HEK293T (cell line): ENCODE data around the gene KRT8.

Experiments
- CTCF ChIA-PET: fragments of 350-600 bp; formaldehyde crosslinking; extraction: SDS; loops from one replicate; lab custom pipeline; 2021; ENCODE audit warnings: antibody characterized with exemption, inconsistent platforms; lab: Yijun Ruan, JAX
- POLR2A ChIA-PET: fragments of 350-600 bp; formaldehyde crosslinking; extraction: SDS; loops from one replicate; lab custom pipeline; 2020; ENCODE audit warnings: antibody characterized with exemption, inconsistent platforms; lab: Yijun Ruan, JAX
- DNase-seq: peaks from one replicate; pipeline ENCODE4 v3.0.0; 2012; ENCODE audit warnings: mixed read lengths; ENCODE audit errors: extremely low spot score
- ARNT ChIP-seq: fragments of 450-650 bp; IDR thresholded peaks from 2 replicates; pipeline ENCODE4 v1.6.1; 2017; ENCODE audit warnings: mild to moderate bottlenecking
- BHLHE40 ChIP-seq: fragments of 450-650 bp; IDR thresholded peaks from 2 replicates; pipeline ENCODE4 v1.6.1; 2016; ENCODE audit warnings: mild to moderate bottlenecking, moderate library complexity, borderline replicate concordance
- ELF4 ChIP-seq: fragments of 450-650 bp; IDR thresholded peaks from 2 replicates; pipeline ENCODE4 v1.6.1; 2017; ENCODE audit warnings: antibody characterized with exemption
- FOXA1 ChIP-seq: fragments of 450-650 bp; IDR thresholded peaks from 2 replicates; pipeline ENCODE4 v1.6.1; 2016; ENCODE audit warnings: mild to moderate bottlenecking
- FOXM1 ChIP-seq: fragments of 450-650 bp; IDR thresholded peaks from 2 replicates; pipeline ENCODE4 v1.6.1; 2017; ENCODE audit warnings: mild to moderate bottlenecking, borderline replicate concordance
- LEF1 ChIP-seq: fragments of 450-650 bp; IDR thresholded peaks from 2 replicates; pipeline ENCODE4 v1.6.1; 2017; ENCODE audit warnings: mild to moderate bottlenecking, borderline replicate concordance
- NFRKB ChIP-seq: fragments of 450-650 bp; IDR thresholded peaks from 2 replicates; pipeline ENCODE4 v1.6.1; 2016; ENCODE audit warnings: mild to moderate bottlenecking, moderate library complexity
- SUZ12 ChIP-seq: fragments of 450-650 bp; IDR thresholded peaks from 2 replicates; pipeline ENCODE4 v1.6.1; 2016; ENCODE audit warnings: mild to moderate bottlenecking
- TARDBP ChIP-seq: fragments of 450-650 bp; IDR thresholded peaks from 2 replicates; pipeline ENCODE4 v1.6.1; 2016
- ZNF384 ChIP-seq: fragments of 450-650 bp; IDR thresholded peaks from 2 replicates; pipeline ENCODE4 v1.6.1; 2016

Gene KRT8

DNA sequence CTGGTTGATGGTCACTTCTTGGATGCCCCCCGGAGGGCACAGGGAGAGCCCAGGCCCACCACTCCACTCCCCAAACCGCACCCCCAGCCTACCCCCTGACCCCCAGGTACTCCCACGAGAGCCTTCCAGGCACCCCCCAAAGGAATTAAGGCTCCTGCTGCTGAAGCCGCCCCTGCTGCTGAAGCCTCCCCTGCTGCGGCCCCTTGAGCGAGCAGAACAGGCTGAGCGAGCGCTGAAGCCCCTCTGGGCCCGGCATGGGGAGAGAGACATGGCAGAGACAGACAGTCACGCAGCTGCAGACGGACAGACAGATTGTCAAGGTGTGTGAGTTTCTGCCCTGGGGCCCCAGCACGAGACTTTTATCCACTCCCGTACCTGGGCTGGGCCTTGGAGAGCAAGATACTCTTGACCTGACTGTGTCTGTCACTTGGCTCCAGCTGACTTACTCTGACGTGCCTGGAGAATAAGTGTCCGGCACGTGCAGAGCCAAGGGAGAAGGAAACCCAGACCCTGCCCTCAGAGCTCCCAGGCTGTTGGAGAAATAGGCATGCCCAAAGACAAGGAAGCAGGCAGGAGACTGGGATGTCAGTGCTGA, 56.1 kb downstream of the KRT8 start, which contains the start of gene KRT78:
TSS of gene KRT78 (minus strand) at position 334 of the 595 bp plus-strand sequence. CDS start at position 270, 64 bp downstream.
- no peak for DNase-seq
- POLR2A ChIA-PET: no interaction called here
- CTCF ChIA-PET: interaction anchor here (0.6 kb wide), 1 partner anchor 129 kb away, joined by 8 read pairs; no protein-coding TSS in a partner anchor
- TF ChIP-seq NFRKB (no peak), TARDBP (no peak), BHLHE40 (no peak)

DNA sequence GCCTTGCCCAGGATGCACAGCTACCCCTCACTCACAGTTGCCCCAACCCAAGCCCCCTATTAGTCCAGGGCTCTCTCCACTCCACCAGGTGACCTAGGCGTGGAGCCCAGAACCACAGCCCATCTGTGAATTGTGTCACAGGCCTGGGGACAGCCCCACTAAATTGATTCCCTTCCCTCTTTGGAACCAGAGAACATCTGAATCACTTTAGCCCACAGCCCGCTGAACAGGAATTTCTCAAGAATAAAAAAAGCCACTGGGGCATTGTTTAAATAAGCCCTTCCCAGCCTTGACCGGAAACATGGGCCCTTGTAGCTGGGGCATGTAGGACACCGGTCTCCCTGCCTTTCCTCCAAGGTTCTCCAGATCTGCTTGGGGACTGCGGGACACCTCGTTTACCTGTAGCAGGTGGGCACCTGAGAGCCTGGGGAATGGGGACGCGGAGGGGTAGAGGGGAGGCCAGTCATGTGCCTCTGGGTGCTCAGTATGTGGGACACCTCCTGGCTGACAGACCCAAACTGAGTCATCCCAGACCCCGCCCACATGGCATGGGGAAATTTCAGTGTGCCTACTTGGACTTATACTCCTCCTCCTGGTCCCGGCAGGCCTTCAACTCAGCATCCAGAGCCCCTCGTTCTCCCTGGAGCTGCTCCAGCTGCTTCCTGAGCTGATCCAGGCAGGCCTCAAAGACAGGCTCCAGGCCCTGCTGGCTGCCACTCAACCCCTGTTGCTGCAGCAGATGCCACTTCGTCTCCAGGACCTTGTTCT, 57.4 kb downstream of the KRT8 start:
- ChIA-PET POLR2A (no interaction called here), CTCF (no interaction called here)
- TF ChIP-seq NFRKB (no peak), ELF4 (no peak), LEF1 (no peak), BHLHE40 (no peak), FOXA1 (no peak), ZNF384 (no peak), ARNT (no peak), FOXM1 (no peak), SUZ12 (no peak)
- no peak for DNase-seq
